Measurements from ENCODE around the gene CDK14.

CDK14 gene

DNA sequence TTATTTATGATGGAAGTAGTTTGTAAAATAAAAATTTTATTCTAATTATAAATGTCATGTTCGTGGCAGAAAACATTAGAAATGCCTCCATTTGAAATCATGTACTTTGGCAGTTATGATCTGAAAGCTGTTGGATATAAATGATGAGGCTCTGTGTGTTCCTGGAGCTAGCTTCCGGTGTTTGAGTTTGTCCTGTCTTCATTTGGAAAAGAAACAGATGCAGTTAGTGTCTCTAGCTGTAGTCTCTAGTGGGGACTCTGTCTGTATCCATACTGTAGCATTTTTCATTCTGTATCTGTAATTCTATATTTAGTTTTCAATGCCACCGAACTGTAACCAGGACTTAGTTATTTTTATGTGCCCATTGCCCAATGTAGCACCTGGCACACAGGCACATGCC lies 471.1 kb downstream of the CDK14 start:
- DNase-seq (ENCODE audit: insufficient read length, low spot score) (no peak), FAIRE-seq (no peak)

DNA sequence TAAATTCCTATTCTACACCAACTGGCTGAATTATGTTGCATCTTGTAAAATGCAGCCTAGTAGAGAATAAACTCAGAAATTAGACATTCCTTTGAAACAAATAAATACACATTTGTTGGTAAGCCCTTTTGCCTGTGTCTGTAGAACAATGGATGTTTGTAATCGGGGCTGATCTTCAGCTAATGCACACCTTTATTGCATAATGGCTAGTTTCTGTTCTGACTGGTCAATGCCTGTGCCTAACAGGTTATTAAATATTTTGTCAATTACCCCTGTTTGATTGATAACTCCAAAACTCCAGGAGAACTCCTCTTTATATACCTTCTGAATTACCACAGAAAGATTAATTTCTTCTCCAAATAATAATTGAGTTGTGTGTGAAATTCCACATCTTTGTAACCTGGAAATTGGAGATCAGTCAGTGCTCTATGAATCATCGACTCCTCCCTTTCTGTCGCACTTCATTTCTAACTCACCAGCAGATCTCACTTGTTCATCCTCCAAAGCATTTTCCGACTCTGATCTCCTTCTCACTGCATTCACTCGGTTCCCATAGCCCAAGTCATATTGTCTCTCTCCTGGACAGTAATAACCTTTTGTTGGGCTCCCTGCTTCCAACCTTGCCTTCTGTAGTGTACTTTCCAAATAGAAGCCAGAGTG lies 472.1 kb downstream of the CDK14 start:
- DNase-seq (ENCODE audit: insufficient read length, low spot score), result no peak
- no peak for FAIRE-seq

DNA sequence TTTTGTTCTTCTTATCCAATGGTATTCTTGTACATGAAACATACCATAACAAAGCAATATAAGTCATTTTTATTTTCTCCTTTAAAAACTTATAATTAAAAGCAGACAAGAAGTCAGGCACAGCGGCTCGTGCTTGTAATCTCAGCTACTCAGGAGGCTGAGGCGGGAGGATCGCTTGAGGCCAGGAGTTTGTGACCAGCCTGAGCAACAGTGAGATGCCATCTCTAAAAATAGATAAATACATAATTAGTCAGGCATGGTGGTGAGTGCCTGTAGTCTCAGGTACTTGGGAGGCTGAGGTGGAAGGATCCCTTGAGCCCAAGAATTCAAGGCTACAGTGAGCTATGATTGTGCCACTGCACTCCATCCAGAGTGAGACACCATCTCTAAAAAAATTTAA lies 473.0 kb downstream of the CDK14 start:
- no peak for FAIRE-seq
- no peak for DNase-seq (ENCODE audit: insufficient read length, low spot score)

DNA sequence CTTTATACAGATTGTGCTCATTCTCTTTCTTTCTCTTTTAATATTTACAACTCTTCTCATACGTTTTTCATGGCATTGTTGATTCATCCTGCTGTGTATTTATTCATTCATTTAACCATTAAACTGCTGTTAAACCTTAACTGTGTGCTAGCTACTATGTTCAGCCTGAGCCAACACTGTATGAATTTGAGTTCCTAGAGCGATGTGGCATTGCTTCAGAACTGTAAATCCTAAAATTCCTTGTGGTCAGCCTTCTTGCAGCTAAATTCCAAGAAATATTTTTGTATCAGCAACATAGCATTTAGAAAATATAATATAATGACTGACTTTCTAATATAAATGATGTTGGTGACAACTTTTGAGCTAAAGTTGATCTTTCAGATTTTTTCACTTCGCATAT lies 483.4 kb downstream of the CDK14 start:
- no peak for DNase-seq (ENCODE audit: insufficient read length, low spot score)
- FAIRE-seq, result no peak

DNA sequence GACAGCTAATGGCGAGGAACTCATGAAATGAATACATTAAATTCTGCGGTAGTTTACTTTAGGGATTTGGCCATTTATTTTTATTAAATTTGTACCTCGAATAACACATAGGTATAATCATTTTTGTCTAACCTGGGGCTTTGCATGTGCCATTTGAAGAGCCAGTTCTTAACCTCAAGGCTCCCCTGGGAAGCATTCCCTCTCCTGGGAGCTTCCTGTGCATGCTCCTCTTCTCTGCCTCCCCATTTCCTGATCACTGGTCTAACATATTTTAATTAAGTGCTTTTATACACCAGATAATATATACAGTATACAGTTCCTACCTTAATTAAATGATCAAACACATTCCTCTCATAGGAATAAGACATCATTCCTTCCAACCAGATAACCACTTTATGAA lies 484.2 kb downstream of the CDK14 start:
- no peak for DNase-seq (ENCODE audit: insufficient read length, low spot score)
- FAIRE-seq, result no peak

DNA sequence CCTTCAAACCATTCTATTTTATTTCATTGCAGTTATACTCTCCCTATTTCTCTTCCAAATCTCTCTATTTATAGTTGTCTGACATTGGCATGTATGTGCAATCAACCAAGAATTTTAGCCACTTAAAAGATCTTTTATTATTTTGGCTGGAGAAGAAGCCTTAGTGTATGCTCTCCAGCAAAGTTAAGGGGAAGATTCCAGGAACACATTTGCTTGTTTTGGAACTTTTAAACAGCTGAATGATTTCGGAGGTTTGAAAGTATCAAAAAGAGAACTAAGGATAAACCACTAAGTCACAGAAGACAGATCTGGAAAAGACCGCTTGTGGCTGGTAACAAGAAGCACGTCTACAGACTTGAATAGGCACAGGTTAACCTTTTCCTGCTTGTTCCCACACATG lies 485.9 kb downstream of the CDK14 start:
- FAIRE-seq (no peak), DNase-seq (ENCODE audit: insufficient read length, low spot score) (no peak)

DNA sequence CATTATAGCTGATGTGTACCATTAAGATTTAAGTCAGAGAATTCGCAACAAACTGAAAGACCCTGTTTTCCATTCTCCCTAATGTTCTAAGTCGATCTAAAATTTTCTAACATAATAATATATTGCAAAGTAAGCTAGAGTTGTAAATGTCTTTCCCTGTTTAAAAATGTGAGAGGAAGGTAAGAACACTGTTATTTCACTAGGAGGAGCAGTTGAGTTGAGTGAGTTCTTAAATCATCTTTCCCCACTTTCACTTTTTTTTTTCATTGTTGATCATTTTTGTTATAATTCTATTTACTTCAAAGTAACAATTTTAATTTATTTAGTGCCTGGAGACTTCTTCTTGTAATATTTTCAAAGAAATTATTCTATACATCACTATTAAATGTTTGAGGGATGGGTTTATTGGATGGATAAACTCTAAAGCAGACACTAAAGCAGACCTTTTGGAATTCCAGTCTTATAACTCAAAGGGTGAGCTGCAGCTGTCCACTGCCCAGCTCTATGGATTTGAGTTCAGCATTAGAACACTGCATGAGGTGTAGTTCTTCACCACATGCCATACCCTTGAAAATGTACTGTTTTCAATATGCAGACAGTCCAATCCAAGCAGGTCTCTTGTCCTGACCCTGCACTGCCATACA lies 486.9 kb downstream of the CDK14 start:
- DNase-seq (ENCODE audit: insufficient read length, low spot score) (no peak), FAIRE-seq (no peak)

DNA sequence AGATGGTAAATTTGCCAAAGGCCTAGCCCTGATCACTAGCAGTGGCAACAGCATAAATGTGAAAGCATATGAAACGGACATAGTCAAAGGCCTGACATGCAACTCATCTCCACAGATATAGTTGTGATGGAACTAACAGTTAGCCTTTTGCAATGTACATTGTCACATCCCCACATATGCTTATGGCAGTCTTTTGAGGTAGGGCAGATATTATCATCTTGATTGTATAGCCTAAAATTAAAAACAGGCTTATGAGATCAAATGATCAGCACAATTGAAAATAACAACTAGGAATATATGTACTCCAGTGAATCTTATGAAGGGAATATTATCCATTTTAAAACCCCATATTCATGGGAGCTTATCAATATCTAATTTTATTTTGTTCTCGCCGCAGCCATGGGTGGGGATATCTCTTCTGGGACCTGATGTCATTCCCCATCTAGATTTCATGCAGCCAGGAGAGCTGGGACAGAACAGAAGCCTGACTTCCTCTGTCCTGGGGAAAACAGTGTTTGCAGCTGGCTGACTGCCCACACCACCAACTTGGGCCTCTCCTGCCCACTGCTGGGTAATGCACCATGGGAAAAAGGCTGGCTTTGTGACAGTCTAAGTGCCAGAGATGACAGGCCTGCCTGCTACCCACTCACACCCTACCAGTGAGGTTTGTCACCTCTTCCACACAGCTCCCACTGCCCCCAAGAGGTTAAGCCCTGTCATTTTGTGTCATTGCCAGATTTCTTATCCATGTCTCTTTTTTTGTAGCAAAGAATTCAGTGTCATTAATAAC lies 487.9 kb downstream of the CDK14 start:
- no peak for FAIRE-seq
- DNase-seq (ENCODE audit: insufficient read length, low spot score), result no peak

DNA sequence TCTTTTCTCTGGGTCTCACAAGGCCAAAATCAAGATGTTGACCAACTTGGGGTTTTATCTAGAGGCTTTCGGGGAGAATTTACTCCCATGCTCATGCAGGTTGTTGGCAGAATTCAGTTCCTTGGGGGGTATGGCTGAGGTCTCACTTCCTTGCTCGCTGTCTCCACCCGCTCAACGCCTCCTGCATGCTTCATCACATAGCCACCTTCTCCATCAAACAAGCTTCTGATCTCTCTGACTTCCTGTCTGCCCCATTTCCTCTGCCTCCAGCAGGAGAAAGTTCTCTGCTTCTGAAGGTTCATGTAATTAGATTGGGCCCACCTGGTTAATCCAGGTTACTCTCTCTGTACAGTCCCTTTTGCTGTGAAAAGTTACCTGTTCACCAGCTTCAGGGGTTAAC lies 489.1 kb downstream of the CDK14 start:
- FAIRE-seq, result no peak
- DNase-seq (ENCODE audit: insufficient read length, low spot score), result no peak

DNA sequence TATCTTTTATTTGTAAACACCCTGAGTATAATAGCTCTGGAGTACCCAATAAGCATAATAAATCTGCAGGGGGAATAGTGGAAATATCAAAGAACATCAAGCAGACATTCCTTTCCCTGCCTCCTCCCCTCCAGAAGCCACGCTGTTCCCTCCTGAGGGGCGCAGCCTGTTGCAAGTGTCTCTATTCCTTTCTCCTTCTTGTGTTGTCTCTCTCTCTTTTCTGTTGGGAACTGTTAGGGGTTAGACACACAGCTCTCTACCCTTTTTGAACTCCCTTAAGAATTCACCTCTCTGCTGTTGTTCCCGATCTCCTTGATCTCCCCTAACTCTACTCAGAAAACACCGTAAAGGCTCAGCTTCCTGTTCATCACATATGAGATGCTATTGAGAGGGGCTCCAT lies 490.1 kb downstream of the CDK14 start:
- DNase-seq (ENCODE audit: insufficient read length, low spot score) (no peak), FAIRE-seq (no peak)

DNA sequence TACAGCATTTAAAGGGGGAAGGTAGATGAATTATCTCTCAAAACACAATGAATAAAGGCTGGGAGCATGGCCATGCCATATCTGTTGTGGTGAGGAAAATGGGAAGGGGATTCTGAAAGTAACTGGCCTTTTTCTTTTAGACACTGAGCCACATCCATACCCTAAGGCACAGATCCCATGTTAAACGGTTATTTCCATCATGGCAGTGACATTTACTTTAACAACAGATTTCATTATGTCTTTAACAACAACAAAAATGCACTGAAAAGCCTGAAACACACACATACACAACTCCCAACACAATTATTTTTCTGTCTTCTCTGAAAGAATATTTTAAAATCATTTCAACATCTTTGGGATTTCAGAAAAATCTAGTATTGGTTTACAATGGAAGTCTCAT lies 492.0 kb downstream of the CDK14 start:
- FAIRE-seq (no peak), DNase-seq (ENCODE audit: insufficient read length, low spot score) (no peak)

DNA sequence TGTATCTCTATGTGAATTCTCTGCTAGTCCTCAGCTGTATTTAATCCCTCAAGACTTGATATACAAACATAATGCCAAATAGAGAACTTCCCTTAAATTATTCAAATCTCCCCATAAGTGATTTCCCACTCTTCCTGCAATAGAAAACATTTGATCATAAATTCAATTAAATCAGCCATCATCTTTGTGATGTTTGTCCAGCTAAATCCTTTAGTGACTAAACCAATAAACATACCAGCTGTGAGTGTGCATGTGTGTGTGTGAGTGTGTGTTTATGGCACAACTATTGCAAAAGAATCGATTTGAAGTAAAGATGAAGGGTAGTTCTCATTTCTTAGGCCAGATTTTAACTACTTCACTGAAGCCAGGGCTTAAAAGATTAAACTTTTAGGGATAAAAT lies 492.6 kb downstream of the CDK14 start:
- DNase-seq (ENCODE audit: insufficient read length, low spot score) (no peak), FAIRE-seq (no peak)

DNA sequence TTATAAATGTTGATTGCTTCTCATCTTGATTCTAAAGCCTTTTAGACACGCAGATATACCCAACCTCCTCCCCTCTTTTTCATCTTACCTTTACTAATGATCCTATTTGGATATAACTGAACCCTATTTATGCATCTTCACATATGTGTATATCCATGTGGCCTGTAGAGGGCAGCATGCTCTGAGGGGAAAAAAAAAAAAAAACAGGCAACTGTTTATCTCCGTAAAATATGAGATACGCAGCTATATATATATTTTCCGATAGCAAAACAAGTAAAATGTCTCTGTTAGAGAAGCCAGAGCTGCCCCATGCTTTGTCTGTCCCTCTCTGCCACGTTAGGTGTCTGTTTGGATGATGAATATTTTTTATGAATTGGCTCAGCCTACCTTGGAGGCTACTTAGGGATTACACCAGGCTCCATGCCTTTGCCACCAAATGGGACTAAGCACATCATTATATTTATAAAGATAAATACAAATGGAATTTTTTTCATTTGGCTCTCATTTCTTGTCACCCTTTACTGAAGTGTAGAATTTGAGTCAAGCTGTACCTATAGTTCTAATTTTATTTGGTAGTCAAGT lies 493.4 kb downstream of the CDK14 start:
- no peak for FAIRE-seq
- DNase-seq (ENCODE audit: insufficient read length, low spot score), result no peak

DNA sequence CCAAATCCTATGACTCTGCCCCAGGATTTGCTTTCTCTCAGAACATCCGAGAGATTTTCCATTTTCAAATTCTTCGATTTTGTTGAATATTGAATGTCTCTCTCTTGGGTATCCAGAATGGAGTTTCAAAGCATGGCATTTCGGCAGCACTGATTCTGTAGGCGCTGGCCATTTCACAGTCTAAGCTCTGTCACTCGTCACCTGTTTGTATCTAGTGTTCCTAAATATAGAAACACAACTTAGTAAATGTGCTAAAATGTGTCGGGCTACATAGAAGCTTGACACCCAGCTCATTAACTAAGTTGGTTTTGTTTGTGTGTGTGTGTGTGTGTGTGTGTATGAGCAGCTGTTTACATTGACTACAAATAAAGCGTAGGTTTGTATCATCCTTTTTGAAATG lies 494.6 kb downstream of the CDK14 start:
- no peak for FAIRE-seq
- DNase-seq (ENCODE audit: insufficient read length, low spot score), result no peak

DNA sequence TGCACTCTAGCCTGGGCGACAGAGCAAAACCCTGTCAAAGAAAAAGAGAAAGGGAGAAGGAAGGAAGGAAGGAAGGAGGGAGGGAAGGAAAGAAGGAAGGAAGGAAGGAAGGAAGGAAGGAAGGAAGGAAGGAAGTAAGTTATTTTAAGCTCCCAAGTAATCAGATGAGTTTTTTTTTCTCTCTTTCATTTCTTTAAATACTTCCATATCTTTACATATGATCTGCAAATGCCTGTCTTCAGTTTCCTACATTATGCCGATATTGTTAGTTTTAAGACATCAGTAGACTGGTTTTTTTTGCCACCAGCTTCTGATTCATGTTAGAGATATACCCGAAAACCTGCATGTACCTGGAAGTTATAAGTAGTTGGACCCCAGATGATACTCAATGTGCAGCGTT lies 495.5 kb downstream of the CDK14 start:
- no peak for FAIRE-seq
- DNase-seq (ENCODE audit: insufficient read length, low spot score), result no peak

DNA sequence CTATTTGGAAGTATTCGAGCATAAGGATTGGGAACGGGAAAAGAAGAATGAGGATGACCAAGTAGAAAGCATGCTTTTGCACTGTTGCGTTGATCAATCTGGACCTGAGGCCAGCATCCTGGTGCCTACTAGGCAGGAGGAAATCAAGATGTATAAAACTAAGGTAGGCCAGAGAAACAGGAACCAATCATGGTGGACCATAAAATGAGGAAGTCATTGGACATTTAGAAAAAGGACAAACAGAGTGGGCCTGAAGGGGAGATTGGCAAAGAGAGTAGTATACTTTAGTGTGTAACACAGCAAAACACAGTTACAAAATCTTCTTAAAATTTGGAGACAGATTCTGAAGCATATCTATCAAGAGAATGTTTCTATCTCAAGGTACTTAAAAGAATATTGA lies 497.1 kb downstream of the CDK14 start:
- DNase-seq (ENCODE audit: insufficient read length, low spot score), result no peak
- no peak for FAIRE-seq

DNA sequence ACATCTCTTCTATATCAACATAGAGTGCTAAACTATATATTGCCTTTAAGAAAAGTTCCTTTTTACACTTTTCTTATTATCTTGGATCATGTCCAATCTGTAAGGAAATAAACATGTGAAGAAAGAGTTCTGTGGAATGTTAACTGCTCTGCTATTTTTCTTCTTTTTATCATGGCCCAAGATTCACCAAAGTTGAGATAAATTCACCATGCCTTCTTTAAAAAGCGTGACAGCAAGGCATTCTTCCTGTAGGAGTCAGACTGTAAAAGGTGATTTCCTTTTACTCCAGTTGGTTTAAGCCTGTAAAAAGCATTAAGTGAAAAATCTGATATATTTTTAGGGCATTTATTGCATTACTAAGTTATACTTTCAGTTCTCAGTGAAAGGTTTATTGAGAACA lies 502.4 kb downstream of the CDK14 start:
- DNase-seq (ENCODE audit: insufficient read length, low spot score) (no peak), FAIRE-seq (no peak)

DNA sequence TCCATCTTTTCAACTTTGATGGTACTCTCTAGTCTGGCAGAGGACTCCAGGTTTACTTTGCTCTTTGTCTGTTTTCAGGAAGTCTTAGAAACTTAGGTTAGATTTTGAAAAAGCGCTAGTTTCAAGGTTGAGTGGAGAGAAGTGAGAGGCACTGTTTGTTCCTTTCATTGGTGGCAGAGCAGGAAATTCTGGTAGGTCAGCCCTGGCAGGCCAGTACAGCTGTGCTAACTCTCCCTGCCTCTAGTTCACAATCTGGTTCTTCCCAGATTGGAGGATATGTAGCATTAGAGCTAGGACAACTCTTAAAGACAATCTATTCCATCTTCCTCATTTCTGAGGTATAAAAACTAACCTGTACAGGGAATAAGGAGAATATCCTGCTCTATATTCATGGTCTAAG lies 507.2 kb downstream of the CDK14 start:
- no peak for DNase-seq (ENCODE audit: insufficient read length, low spot score)
- no peak for FAIRE-seq

DNA sequence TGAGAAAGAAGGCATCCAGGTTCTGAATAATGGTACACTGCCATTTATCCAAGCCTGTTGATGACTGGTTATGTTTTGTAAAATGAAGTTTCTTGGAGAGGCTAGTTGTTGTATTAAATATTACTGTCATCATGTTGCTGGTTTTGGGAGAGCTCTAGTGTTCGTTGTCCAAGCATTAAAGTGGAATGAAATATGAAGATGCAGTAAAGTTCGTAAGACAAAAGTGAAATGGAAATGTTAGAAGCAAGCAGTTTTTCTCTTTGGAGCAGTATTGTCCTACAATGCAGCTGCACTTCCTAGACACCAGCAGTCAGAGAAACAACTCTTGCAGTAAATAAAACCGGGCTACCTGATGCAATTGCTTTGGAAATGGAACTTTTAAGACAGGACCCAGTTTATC lies 511.3 kb downstream of the CDK14 start:
- no peak for FAIRE-seq
- DNase-seq (ENCODE audit: insufficient read length, low spot score), result no peak

DNA sequence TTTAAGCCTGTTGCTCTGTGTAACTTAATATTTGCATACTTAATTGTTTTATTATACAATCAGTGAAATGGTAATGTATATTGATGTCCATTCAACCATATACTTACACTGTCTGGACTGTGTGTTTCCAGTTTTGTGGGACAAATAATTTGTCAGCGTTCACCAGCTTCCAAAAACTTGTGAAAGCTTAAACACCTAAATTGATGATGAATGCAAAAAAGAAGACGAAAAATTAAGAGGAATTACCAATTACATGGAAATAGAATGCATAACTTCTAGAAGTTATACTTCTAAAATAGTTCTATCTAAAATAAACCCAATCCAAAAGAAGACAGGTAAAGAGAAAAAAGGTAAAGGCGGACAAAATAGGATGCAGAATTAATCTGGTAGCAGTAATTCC lies 513.1 kb downstream of the CDK14 start:
- no peak for FAIRE-seq

DNA sequence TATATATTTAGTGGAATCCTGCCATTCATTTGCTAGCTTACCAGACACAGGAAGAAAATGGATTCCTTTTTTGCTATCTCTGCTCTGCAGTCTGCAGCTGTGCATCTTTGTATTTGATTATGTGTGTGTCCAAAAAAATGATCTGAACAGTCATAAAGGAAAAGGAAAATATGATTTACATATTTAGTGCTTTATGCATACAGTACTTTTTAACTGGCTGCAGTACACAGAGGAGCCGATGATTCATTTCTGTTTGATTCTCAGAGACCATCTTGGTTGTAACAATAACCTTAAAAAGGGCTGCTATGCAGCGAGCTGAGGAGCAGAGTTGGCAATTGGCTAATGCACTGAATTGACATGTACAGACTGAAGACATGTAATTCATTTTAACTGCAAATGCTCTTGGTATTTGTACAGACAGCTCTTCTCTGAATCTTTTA lies 516.8 kb downstream of the CDK14 start:
- no peak for DNase-seq (ENCODE audit: insufficient read length, low spot score)
- no peak for FAIRE-seq

More for the DNA sequence above, 513.1 kb downstream of the CDK14 start:
- no peak for DNase-seq (ENCODE audit: insufficient read length, low spot score)

DNA sequence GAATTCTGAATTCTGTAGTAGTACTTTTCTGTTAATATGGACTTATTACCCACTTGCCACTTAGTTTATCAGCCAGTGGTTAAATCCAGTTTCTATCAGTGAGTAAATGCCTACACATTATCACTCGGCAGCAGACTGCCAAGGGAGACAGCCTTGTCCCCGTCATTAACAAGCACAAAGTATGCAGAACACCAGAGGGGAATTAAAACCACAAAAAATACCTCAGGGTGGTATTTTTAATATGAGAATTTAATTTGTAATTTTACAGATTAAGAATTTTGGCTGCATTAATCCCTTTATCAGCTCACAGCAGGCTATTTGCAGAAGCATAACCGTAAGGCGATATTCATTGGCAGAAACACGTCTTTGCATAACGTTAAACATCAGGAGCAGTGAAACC lies 518.1 kb downstream of the CDK14 start:
- FAIRE-seq, result no peak
- DNase-seq (ENCODE audit: insufficient read length, low spot score), result no peak

Measured in HTR-8/SVneo (cell line).